DND-41 (cell line): Measurements from ENCODE around the gene DGKI.

Experiments
- EZH2 ChIP-seq: IDR thresholded peaks from 3 replicates; pipeline ENCODE4 v1.6.1; 2012; ENCODE audit warnings: borderline replicate concordance, low read depth, mild to moderate bottlenecking, moderate library complexity, low read length, inconsistent platforms; ENCODE audit not compliant: severe bottlenecking
- TF ChIP-seq, protein P1 (sequence below): IDR thresholded peaks from 2 replicates; pipeline ENCODE4 v1.5.1; 2012; ENCODE audit warnings: borderline replicate concordance, low read length, moderate library complexity, mild to moderate bottlenecking; ENCODE audit not compliant: poor library complexity, severe bottlenecking; ENCODE audit errors: extremely low read depth

DNA sequence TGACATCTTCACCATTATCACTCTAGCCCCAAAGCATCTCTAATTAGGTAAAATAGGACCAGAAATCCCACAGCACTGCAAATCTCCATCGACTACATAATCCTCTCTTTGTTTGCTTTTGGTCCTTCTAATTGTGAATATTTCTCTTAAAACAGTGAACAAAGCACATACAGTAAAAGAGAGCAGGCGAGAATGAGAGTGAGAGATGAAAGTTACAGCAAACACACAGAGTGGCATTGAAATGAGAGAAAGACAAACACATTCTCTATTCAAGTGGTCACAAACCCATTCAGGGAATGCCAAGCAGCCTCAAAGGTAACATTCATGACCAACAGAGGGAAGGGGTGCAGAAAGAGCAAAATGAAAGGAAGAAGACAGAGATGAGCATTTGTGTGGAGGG lies 393.4 kb downstream of the DGKI start:
- TF ChIP-seq, protein P1, sequence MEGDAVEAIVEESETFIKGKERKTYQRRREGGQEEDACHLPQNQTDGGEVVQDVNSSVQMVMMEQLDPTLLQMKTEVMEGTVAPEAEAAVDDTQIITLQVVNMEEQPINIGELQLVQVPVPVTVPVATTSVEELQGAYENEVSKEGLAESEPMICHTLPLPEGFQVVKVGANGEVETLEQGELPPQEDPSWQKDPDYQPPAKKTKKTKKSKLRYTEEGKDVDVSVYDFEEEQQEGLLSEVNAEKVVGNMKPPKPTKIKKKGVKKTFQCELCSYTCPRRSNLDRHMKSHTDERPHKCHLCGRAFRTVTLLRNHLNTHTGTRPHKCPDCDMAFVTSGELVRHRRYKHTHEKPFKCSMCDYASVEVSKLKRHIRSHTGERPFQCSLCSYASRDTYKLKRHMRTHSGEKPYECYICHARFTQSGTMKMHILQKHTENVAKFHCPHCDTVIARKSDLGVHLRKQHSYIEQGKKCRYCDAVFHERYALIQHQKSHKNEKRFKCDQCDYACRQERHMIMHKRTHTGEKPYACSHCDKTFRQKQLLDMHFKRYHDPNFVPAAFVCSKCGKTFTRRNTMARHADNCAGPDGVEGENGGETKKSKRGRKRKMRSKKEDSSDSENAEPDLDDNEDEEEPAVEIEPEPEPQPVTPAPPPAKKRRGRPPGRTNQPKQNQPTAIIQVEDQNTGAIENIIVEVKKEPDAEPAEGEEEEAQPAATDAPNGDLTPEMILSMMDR: no peak
- TF ChIP-seq EZH2: no peak
